ENCODE data around the gene TNP2. TPM values are rescaled to one million over a fixed set of nuclear protein-coding genes. Genes with fewer than 3 reads are reported as not detected.

TNP2 gene
- total RNA-seq, 1 experiment from 2014 or later, result not detected

GRCh38 chr16:11310634-11310977 is 41.5 kb upstream of the TNP2 start:
- no peaks in the 10 kb centered on the region for H4K20me1 ChIP-seq (ENCODE audit: insufficient read depth)
- intact Hi-C loops (cut with micrococcal nuclease), result no loop called here
- no TSS peak for BruUV-seq (replicated peaks)
- no peaks in the 10 kb centered on the region for H3K9me3 ChIP-seq (ENCODE audit: control insufficient read depth in 1 of 2, insufficient read depth in 1 of 2, low read depth in 1 of 2, low read length in 2 of 2)
- POLR2A ChIA-PET, result no interaction called here
- no peak for DNase-seq (ENCODE audit: low read depth, low spot score)
- H3K4me1 ChIP-seq (ENCODE audit: control insufficient read depth in 1 of 2, insufficient read depth in 2 of 2, low read length in 2 of 2), result peaks cover 36 to 40% of the 10 kb centered on the region in 2 experiments
- no peak for ATAC-seq
- no peaks in the 10 kb centered on the region for H3K36me3 ChIP-seq (ENCODE audit: control insufficient read depth in 1 of 2, insufficient read depth in 2 of 2, low read length in 2 of 2)
- H2AFZ ChIP-seq (ENCODE audit: low read depth, low read length, poor library complexity, severe bottlenecking), result no peak overlapping the region
- no peak overlapping the region for H3K4me3 ChIP-seq (replicated peaks in 1 of 2; ENCODE audit: low read depth in 1 of 2, low read length in 2 of 2)
- no peaks in the 10 kb centered on the region for H3K9me2 ChIP-seq (ENCODE audit: insufficient read depth)
- CTCF ChIA-PET, result no interaction called here
- RAD21 ChIA-PET (ENCODE audit: low non-redundant PET in 1 of 2, low total read pairs in 2 of 2, uncharacterized antibody in 2 of 2, unreplicated experiment in 2 of 2), result no interaction called here
- no peak for TF ChIP-seq POLR2AphosphoS5 (IDR thresholded peaks at IDR 0.05; ENCODE audit: low read depth, low read length)
- no peak for TF ChIP-seq SRF (IDR thresholded peaks at IDR 0.05; ENCODE audit: low read depth)
- TF ChIP-seq RAD21 (IDR thresholded peaks at IDR 0.05; ENCODE audit: low read depth), result no peak
- TF ChIP-seq ZNF274 (IDR thresholded peaks at IDR 0.05; ENCODE audit: low read depth, low read length), result no peak
- TF ChIP-seq EZH2phosphoT487 (IDR thresholded peaks at IDR 0.05; ENCODE audit: borderline replicate concordance), result no peak
- TF ChIP-seq ZBTB33 (IDR thresholded peaks at IDR 0.05; ENCODE audit: extremely low read depth, insufficient replicate concordance, low read length), result no peak
- no peak for TF ChIP-seq SP1 (IDR thresholded peaks at IDR 0.05; ENCODE audit: low read depth)
- no peak for TF ChIP-seq CEBPB (IDR thresholded peaks at IDR 0.05; ENCODE audit: low read depth)
- no peak for TF ChIP-seq JUND (IDR thresholded peaks at IDR 0.05)
- TF ChIP-seq REST (IDR thresholded peaks at IDR 0.05; ENCODE audit: low read depth), result no peak
- TF ChIP-seq YY1 (IDR thresholded peaks at IDR 0.05; ENCODE audit: extremely low read depth, insufficient replicate concordance, low read depth, low read length), result no peak
- TF ChIP-seq EGR1 (IDR thresholded peaks at IDR 0.05; ENCODE audit: low read depth), result no peak
- TF ChIP-seq EZH2 (IDR thresholded peaks at IDR 0.05), result no peak
- no peak overlapping the region for H3K27ac ChIP-seq (ENCODE audit: low read depth, low read length)
- no peaks in the 10 kb centered on the region for H3K27me3 ChIP-seq (ENCODE audit: insufficient read depth, low read length)
- no peak overlapping the region for H3K4me2 ChIP-seq (ENCODE audit: low read length)
- no peaks in the 10 kb centered on the region for H3K79me2 ChIP-seq (ENCODE audit: insufficient read depth, low read length)
- H3K9ac ChIP-seq (ENCODE audit: low read length), result no peak overlapping the region
